Measurements from ENCODE around the gene BORCS8. TPM values are rescaled to one million over a fixed set of nuclear protein-coding genes. Genes with fewer than 3 reads are reported as not detected.
"Not testable (repeated sequence)": the region's sequence is repeated elsewhere in the genome, so short reads cannot be mapped to it uniquely, and the experiment has no call there.

The BORCS8 gene
- total RNA-seq, 1 donor from 2014 or later = 18.9 TPM

- no peak for DNase-seq (ENCODE audit: low read depth)
These were observed 42.5 kb downstream of the BORCS8 start for GRCh38 chr19:19149435-19149834.

GRCh38 chr19:19148504-19148903 lies 43.4 kb downstream of the BORCS8 start:
- DNase-seq (ENCODE audit: low read depth) = not testable (repeated sequence)

- DNase-seq (ENCODE audit: low read depth) = no peak
These were observed 44.6 kb downstream of the BORCS8 start for GRCh38 chr19:19147344-19147743.

GRCh38 chr19:19146865-19147264 lies 45.1 kb downstream of the BORCS8 start:
- DNase-seq (ENCODE audit: low read depth) = no peak

GRCh38 chr19:19145684-19146608 lies 46.0 kb downstream of the BORCS8 start:
- peak; percentile 25 for DNase-seq (ENCODE audit: low read depth)

GRCh38 chr19:19145281-19145680 lies 46.7 kb downstream of the BORCS8 start:
- DNase-seq (ENCODE audit: low read depth) = no peak

- no peak for DNase-seq (ENCODE audit: low read depth)
These were observed 49.6 kb downstream of the BORCS8 start for GRCh38 chr19:19142347-19142746.

- peak; percentile 11 for DNase-seq (ENCODE audit: low read depth)
These were observed 51.5 kb downstream of the BORCS8 start for GRCh38 chr19:19140476-19140875.

GRCh38 chr19:19139876-19140229 lies 52.1 kb downstream of the BORCS8 start:
- DNase-seq (ENCODE audit: low read depth) = no peak

- peak; percentile 95 for DNase-seq (ENCODE audit: low read depth)
These were observed 53.6 kb downstream of the BORCS8 start, which contains the start of gene TMEM161A for GRCh38 chr19:19138109-19138981. TSS of gene TMEM161A (minus strand) at chr19:19138478. CDS start at chr19:19138428, 50 bp downstream.

GRCh38 chr19:19137556-19138108 lies 54.3 kb downstream of the BORCS8 start:
- no peak for DNase-seq (ENCODE audit: low read depth)

GRCh38 chr19:19135713-19136112 lies 56.2 kb downstream of the BORCS8 start:
- DNase-seq (ENCODE audit: low read depth) = not testable (repeated sequence)

- DNase-seq (ENCODE audit: low read depth) = peak; percentile 12
These were observed 57.2 kb downstream of the BORCS8 start for GRCh38 chr19:19134687-19135158.

- DNase-seq (ENCODE audit: low read depth) = no peak
These were observed 58.0 kb downstream of the BORCS8 start for GRCh38 chr19:19133985-19134384.

GRCh38 chr19:19132912-19133311 lies 59.0 kb downstream of the BORCS8 start:
- DNase-seq (ENCODE audit: low read depth) = no peak

GRCh38 chr19:19131989-19132388 lies 60.0 kb downstream of the BORCS8 start:
- DNase-seq (ENCODE audit: low read depth) = no peak

Other genes starting within 250 kb of the BORCS8 start
- 20.3 and 59.9 TPM in 2 replicates for gene SUGP2, start 158.6 kb downstream of the BORCS8 start, total RNA-seq
- 41.5 and 62.3 TPM in 2 replicates for gene ARMC6, start 158.5 kb downstream of the BORCS8 start, total RNA-seq
- gene SLC25A42, start 128.2 kb downstream of the BORCS8 start, total RNA-seq = 1.2 and 4.5 TPM in 2 replicates
- gene TMEM161A, start 53.7 kb downstream of the BORCS8 start, total RNA-seq = 14.1 and 25.3 TPM in 2 replicates
- gene MEF2B, start 21.9 kb downstream of the BORCS8 start, total RNA-seq = 0.20 TPM in 1 of 2 replicates, not detected in the other
- 40.9 and 78.5 TPM in 2 replicates for gene RFXANK, start 106 bp upstream of the BORCS8 start, total RNA-seq
- 8.2 and 19.4 TPM in 2 replicates for gene NR2C2AP, start 11.3 kb upstream of the BORCS8 start, total RNA-seq
- gene NCAN, start 19.8 kb upstream of the BORCS8 start, total RNA-seq = not detected in 2 replicates
- gene TM6SF2, start 81.1 kb upstream of the BORCS8 start, total RNA-seq = 0.20 TPM in 1 of 2 replicates, not detected in the other
- gene SUGP1, start 128.4 kb upstream of the BORCS8 start, total RNA-seq = 12.7 and 21.4 TPM in 2 replicates
- gene MAU2, start 128.7 kb upstream of the BORCS8 start, total RNA-seq = 14.1 and 38.6 TPM in 2 replicates
- 44.1 and 93.9 TPM in 2 replicates for gene GATAD2A, start 213.5 kb upstream of the BORCS8 start, total RNA-seq

Measured in renal cortical epithelial cell (primary cell).